Activated naive CD8-positive, alpha-beta T cell treated with anti-CD3 and anti-CD28 coated beads, Interleukin-2, amount 50 U/mL, for 24 hours (primary cell): ENCODE measurements around the gene CRB2.

Experiments used
- ATAC-seq: fragments of 150-1000 bp; cut with Tn5 transposase; one replicate; pipeline ENCODE4 v1.10.0; 2021
- DNase-seq: peaks from one replicate; pipeline ENCODE4 v3.0.0; 2021
- H3K27ac Mint-ChIP-seq: one replicate; pipeline ENCODE4 v1.8.0; 2021; ENCODE audit warnings: mild to moderate bottlenecking, mixed read lengths
- H3K27me3 Mint-ChIP-seq: one replicate; pipeline ENCODE4 v1.8.0; 2021; ENCODE audit warnings: mixed read lengths
- H3K36me3 Mint-ChIP-seq: one replicate; pipeline ENCODE4 v1.8.0; 2021; ENCODE audit warnings: low read depth, mixed read lengths
- H3K4me1 Mint-ChIP-seq: one replicate; pipeline ENCODE4 v1.8.0; 2021; ENCODE audit warnings: mixed read lengths
- H3K4me3 Mint-ChIP-seq: one replicate; pipeline ENCODE4 v1.8.0; 2021; ENCODE audit warnings: mild to moderate bottlenecking, moderate library complexity, mixed read lengths
- H3K9me3 Mint-ChIP-seq: one replicate; pipeline ENCODE4 v1.8.0; 2021; ENCODE audit warnings: mixed read lengths

CRB2 gene

DNA sequence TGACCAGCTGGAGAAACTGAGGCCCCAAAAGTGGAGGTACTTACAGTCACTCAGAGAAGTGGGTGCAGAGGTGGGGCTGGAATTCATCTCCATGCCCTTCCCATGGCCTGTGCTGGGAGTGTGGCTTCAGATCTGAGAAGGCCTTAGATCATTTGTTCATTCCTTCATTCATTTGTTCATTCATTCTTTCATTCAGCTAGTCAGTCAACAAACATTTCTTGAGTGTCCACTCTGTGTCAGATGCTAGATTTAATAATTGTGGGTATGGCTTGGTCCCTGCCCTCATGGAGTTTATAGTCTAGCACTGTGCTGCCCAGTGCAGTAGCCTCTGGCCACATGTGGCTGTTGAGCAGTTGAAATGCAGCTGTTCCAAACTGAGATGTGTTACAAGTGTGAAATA, 19.0 kb upstream of the CRB2 start:
- no peak for ATAC-seq
- no peak for DNase-seq
- Mint-ChIP-seq H3K9me3 (peaks cover 3% of the 10 kb centered on the region), H3K4me3 (no peak overlapping the region), H3K36me3 (no peaks in the 10 kb centered on the region), H3K27ac (no peak overlapping the region), H3K27me3 (no peaks in the 10 kb centered on the region), H3K4me1 (peaks cover 77% of the 10 kb centered on the region)

DNA sequence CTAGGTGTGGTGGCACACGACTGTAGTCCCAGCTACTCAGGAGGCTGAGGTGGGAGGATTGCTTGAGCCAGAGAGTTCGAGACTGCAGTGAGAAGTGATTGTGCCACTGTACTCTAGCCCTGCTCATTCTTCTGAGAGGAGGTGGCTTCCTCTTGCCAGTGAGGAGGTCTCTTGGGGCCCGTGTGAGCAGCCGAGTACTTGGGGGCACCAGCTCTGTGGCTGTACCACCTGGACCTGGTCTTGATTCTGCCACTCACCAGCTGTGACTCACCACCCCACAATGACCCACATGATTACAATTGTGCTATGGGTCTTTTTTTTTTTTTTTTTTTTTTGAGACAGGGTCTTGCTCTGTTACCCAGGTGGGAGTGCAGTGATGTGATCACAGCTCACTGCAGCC, 18.0 kb upstream of the CRB2 start:
- Mint-ChIP-seq H3K36me3 (no peaks in the 10 kb centered on the region), H3K4me1 (peaks cover 70% of the 10 kb centered on the region), H3K4me3 (no peak overlapping the region), H3K27ac (peak overlapping the region; percentile 40), H3K27me3 (no peaks in the 10 kb centered on the region), H3K9me3 (peaks cover 2% of the 10 kb centered on the region)
- peak; percentile 39 for DNase-seq
- no peak for ATAC-seq

- no peaks in the 10 kb centered on the region for H3K9me3 Mint-ChIP-seq
- no peaks in the 10 kb centered on the region for H3K36me3 Mint-ChIP-seq
- H3K4me1 Mint-ChIP-seq = peaks cover 73% of the 10 kb centered on the region
- peak overlapping the region; percentile 82 for H3K4me3 Mint-ChIP-seq
- ATAC-seq = peak; percentile 74
- H3K27ac Mint-ChIP-seq = peak overlapping the region; percentile 100
- H3K27me3 Mint-ChIP-seq = no peaks in the 10 kb centered on the region
- peak; percentile 81 for DNase-seq
Measured at GRCh38 chr9:123338710-123339665, 17.0 kb upstream of the CRB2 start.

GRCh38 chr9:123339666-123340510, 16.1 kb upstream of the CRB2 start:
- H3K27me3 Mint-ChIP-seq = no peaks in the 10 kb centered on the region

DNA sequence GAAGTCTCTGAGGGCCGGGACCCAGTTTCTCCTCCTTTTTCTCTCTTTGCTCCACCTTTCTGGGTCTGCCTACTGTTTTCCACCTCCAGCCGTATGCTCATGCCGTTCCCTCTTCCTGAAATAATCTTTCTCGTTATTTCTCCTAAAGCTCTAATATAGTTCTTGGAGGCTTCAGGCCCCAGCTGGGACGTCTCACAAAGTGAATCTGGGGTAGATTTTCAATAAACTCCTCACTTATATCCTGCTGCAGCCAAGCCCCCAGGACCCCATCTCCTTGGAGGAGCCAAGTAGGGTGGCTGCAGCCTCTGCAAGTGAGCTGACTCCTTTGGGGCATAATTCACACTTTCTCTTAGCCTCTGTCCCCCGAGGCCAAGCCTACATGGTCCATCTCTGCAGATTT, 14.2 kb upstream of the CRB2 start:
- H3K9me3 Mint-ChIP-seq = no peaks in the 10 kb centered on the region
- no peak overlapping the region for H3K4me3 Mint-ChIP-seq
- ATAC-seq (no peak), DNase-seq (no peak)
- H3K36me3 Mint-ChIP-seq = no peaks in the 10 kb centered on the region
- H3K27me3 Mint-ChIP-seq = no peaks in the 10 kb centered on the region
- peaks cover 62% of the 10 kb centered on the region for H3K4me1 Mint-ChIP-seq
- H3K27ac Mint-ChIP-seq = peak overlapping the region; percentile 46

More at GRCh38 chr9:123339666-123340510, 16.1 kb upstream of the CRB2 start:
- Mint-ChIP-seq H3K36me3 (no peaks in the 10 kb centered on the region), H3K4me3 (peak overlapping the region; percentile 82), H3K4me1 (peaks cover 73% of the 10 kb centered on the region), H3K9me3 (no peaks in the 10 kb centered on the region), H3K27ac (peak overlapping the region; percentile 100)
- DNase-seq = peak; percentile 74
- ATAC-seq = peak; percentile 70

DNA sequence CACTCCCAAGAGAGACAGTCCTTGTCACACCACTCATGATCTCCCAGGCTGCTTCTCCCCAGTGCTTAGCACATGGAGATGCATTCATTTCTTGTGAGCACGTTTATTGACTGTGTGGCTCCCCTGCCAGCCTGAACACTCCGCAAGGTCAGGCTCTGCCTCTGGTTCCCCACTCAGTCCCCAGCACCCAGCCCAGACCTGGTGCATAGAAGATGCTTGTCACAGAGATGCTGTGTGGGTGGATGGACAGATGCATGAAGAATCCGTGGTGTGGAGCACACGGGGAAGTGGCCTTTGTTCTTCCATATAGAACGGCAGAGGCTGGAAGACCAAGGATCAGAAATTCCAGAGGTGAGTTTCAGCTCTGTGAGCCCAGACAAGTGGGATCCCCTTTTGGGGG, 13.8 kb upstream of the CRB2 start:
- DNase-seq = no peak
- no peaks in the 10 kb centered on the region for H3K36me3 Mint-ChIP-seq
- peaks cover 58% of the 10 kb centered on the region for H3K4me1 Mint-ChIP-seq
- no peaks in the 10 kb centered on the region for H3K27me3 Mint-ChIP-seq
- no peak overlapping the region for H3K27ac Mint-ChIP-seq
- no peak overlapping the region for H3K4me3 Mint-ChIP-seq
- no peaks in the 10 kb centered on the region for H3K9me3 Mint-ChIP-seq
- ATAC-seq = no peak

GRCh38 chr9:123343443-123344191, 12.4 kb upstream of the CRB2 start:
- DNase-seq = no peak
- Mint-ChIP-seq H3K36me3 (no peaks in the 10 kb centered on the region), H3K4me3 (no peak overlapping the region), H3K4me1 (peaks cover 46% of the 10 kb centered on the region), H3K27ac (peak overlapping the region; percentile 5), H3K9me3 (no peaks in the 10 kb centered on the region), H3K27me3 (no peaks in the 10 kb centered on the region)
- ATAC-seq = no peak

- peaks cover 39% of the 10 kb centered on the region for H3K4me1 Mint-ChIP-seq
- H3K27me3 Mint-ChIP-seq = no peaks in the 10 kb centered on the region
- ATAC-seq (no peak), DNase-seq (no peak)
- no peaks in the 10 kb centered on the region for H3K36me3 Mint-ChIP-seq
- no peak overlapping the region for H3K4me3 Mint-ChIP-seq
- H3K9me3 Mint-ChIP-seq = no peaks in the 10 kb centered on the region
- H3K27ac Mint-ChIP-seq = no peak overlapping the region
Measured at GRCh38 chr9:123344192-123344949, 11.6 kb upstream of the CRB2 start.

DNA sequence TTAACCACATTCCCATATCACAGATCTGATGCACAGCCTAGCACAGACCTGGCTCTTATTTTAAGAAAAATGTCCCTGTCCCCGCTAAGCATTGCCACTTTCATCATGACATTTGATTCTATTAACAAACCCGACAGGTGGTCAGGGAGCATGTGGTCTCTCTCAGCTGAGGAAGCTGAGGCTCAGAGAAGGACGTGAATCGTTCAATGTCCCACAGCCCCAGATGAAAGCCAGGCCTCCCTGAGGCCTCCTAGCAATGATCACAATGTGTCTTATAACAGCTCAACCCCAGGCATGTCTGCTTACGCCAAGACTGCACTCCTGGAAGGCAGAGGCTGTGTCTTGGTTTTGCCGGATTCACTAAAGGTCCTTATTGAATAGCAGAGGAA, 10.4 kb upstream of the CRB2 start:
- Mint-ChIP-seq H3K4me1 (peaks cover 27% of the 10 kb centered on the region), H3K36me3 (no peaks in the 10 kb centered on the region), H3K27ac (peak overlapping the region; percentile 23), H3K9me3 (no peaks in the 10 kb centered on the region), H3K4me3 (no peak overlapping the region), H3K27me3 (no peaks in the 10 kb centered on the region)
- DNase-seq = no peak
- ATAC-seq = no peak

DNA sequence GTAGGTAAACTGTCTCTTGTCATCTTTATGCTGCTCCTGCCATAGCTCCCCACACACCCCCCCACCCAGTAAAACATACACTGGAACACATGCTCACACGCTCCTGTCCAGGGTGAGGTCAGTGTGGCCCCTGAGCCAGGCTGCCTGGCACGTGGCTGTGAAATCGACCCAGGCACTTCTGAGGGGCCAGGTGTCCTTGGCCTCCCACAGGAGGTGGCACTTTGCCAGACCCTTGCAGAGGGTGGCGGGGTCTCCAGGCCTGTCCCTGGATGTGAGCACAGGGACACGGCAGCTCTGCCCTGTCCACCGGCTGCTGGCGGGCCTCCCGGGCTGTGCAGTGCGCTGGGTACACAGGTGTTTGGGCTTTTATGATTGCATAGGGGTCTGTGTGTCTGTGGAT, 10.0 kb upstream of the CRB2 start:
- H3K27me3 Mint-ChIP-seq = no peaks in the 10 kb centered on the region
- DNase-seq = no peak
- no peak overlapping the region for H3K27ac Mint-ChIP-seq
- no peaks in the 10 kb centered on the region for H3K9me3 Mint-ChIP-seq
- no peak for ATAC-seq
- no peak overlapping the region for H3K4me3 Mint-ChIP-seq
- no peaks in the 10 kb centered on the region for H3K36me3 Mint-ChIP-seq
- peaks cover 22% of the 10 kb centered on the region for H3K4me1 Mint-ChIP-seq

- ATAC-seq (no peak), DNase-seq (no peak)
- Mint-ChIP-seq H3K4me1 (peaks cover 14% of the 10 kb centered on the region), H3K4me3 (no peak overlapping the region), H3K27ac (no peak overlapping the region), H3K36me3 (no peaks in the 10 kb centered on the region), H3K27me3 (no peaks in the 10 kb centered on the region), H3K9me3 (no peaks in the 10 kb centered on the region)
Measured at GRCh38 chr9:123346826-123347225, 9.2 kb upstream of the CRB2 start.

DNA sequence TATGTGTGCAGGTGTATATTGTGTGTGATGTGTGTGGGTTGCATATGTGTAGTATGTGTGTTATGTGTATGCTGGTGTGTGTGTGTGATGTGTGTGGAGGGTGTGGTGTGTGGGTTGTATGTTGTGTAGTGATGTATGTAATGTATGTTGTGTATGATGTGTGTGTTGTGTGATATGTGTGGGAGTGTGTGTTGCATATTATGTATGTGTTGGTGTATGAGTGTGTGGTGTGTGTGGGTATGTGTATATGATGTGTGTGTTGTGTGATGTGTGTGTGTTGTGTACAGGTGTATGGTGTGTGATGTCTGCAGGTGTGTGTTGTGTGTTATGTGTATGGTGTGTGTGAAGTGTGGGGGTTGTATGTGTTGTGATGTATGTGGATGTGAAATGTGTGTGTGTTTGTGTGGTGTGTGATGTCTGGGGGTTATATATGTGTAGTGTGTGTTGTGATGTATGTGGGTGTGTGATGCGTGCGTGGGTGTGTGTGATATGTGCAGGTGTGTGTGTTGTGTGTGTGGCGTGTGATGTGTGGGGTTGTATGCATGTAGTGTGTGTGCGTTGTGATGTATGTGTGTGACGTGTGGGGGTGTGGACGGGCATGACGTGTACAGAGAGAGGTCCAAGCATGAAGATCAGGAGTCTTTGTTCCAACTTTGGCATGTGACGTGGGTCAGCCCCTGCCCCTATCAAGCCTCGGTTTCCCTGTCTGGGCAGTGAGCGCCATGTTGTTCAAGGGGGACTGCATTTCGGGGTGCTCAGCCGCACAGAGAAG, 8.5 kb upstream of the CRB2 start:
- no peaks in the 10 kb centered on the region for H3K9me3 Mint-ChIP-seq
- H3K4me3 Mint-ChIP-seq = no peak overlapping the region
- H3K27ac Mint-ChIP-seq = no peak overlapping the region
- H3K27me3 Mint-ChIP-seq = no peaks in the 10 kb centered on the region
- ATAC-seq (no peak), DNase-seq (no peak)
- H3K36me3 Mint-ChIP-seq = no peaks in the 10 kb centered on the region
- peaks cover 9% of the 10 kb centered on the region for H3K4me1 Mint-ChIP-seq

- Mint-ChIP-seq H3K4me1 (peaks cover 5% of the 10 kb centered on the region), H3K27me3 (peaks cover 4% of the 10 kb centered on the region), H3K36me3 (no peaks in the 10 kb centered on the region), H3K9me3 (no peaks in the 10 kb centered on the region), H3K27ac (no peak overlapping the region), H3K4me3 (no peak overlapping the region)
- ATAC-seq (no peak), DNase-seq (no peak)
Measured at GRCh38 chr9:123348317-123348992, 7.5 kb upstream of the CRB2 start.
